Hepatocyte (in vitro differentiated cells): ENCODE data around the gene ZNF138.

Experiments used
- CTCF ChIP-seq: fragments of 200-600 bp; sonication (generic); IDR thresholded peaks from 2 replicates; pipeline ENCODE4 v1.5.1; 2016; ENCODE audit warnings: antibody characterized with exemption, mild to moderate bottlenecking; ENCODE audit not compliant: poor library complexity
- EZH2 ChIP-seq: fragments of 200-600 bp; sonication (generic); IDR thresholded peaks from 2 replicates; pipeline ENCODE4 v1.6.1; 2016; ENCODE audit warnings: antibody characterized with exemption, mild to moderate bottlenecking, borderline replicate concordance
- EZH2phosphoT487 ChIP-seq: fragments of 200-600 bp; sonication (generic); IDR thresholded peaks from one replicate; pipeline ENCODE4 v1.6.1; 2018; ENCODE audit warnings: antibody characterized with exemption, mild to moderate bottlenecking, low read depth, moderate library complexity; ENCODE audit not compliant: unreplicated experiment, severe bottlenecking

DNA sequence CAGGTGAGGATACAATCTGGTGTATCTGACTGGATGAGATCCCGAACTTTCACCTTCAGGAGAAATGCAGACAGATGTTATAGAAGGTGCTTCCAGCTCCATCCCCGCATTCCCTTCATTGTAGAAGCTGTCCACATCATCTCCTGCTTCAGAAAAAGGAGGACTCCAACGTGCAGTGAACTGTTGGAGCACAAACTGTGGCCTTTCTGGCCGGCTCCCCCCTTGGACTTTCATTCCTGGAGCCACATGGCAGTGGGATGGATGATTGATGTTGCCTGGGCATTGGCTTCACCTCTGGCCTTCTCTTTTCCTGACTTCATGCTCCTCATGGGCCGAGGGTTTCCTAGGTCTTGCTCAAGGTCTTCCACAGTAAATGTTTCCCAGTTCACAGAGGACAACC, 79.3 kb downstream of the ZNF138 start:
- TF ChIP-seq CTCF (no peak), EZH2 (no peak), EZH2phosphoT487 (no peak)
